ENCODE measurements around the gene GALNTL6.

GALNTL6 gene

DNA sequence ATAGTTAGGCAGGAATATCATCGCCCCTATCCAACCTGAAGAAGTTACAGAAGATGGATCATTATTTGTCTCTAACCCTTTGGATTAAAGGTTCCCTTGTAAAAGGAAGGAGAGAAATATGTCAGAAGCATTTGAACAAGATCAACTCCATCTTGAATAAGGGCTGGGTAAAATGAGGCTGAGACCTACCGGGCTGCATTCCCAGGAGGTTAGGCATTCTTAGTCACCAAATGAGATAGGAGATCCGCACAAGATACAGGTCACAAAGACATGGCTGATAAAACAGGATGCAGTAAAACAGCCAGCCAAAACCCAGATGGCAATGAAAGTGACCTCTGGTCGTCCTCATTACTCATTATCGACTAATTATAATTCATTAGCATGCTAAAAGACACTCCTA is 148.9 kb downstream of the GALNTL6 start:
- no peak overlapping the region for H3K9ac ChIP-seq (ENCODE audit: low read length)
- no peaks in the 10 kb centered on the region for H3K9me3 ChIP-seq (ENCODE audit: insufficient read depth, low read length)
- no peaks in the 10 kb centered on the region for H3F3A ChIP-seq (ENCODE audit: insufficient read depth)
- no peaks in the 10 kb centered on the region for H3K36me3 ChIP-seq (ENCODE audit: low read length)
- no peak overlapping the region for H3K4me3 ChIP-seq (ENCODE audit: insufficient read depth, low read length, poor library complexity, severe bottlenecking)
- H3K27ac ChIP-seq (ENCODE audit: low read depth, low read length) = no peak overlapping the region
- H2AFZ ChIP-seq (ENCODE audit: low read depth, low read length, severe bottlenecking) = no peak overlapping the region
- H3K4me2 ChIP-seq (ENCODE audit: low read depth, low read length, poor library complexity, severe bottlenecking) = no peak overlapping the region
- no peaks in the 10 kb centered on the region for H4K20me1 ChIP-seq (ENCODE audit: low read depth, low read length)
- no peak for TF ChIP-seq EZH2phosphoT487 (conservative IDR thresholded peaks at IDR 0.05; ENCODE audit: low read length)
- TF ChIP-seq, protein P1, sequence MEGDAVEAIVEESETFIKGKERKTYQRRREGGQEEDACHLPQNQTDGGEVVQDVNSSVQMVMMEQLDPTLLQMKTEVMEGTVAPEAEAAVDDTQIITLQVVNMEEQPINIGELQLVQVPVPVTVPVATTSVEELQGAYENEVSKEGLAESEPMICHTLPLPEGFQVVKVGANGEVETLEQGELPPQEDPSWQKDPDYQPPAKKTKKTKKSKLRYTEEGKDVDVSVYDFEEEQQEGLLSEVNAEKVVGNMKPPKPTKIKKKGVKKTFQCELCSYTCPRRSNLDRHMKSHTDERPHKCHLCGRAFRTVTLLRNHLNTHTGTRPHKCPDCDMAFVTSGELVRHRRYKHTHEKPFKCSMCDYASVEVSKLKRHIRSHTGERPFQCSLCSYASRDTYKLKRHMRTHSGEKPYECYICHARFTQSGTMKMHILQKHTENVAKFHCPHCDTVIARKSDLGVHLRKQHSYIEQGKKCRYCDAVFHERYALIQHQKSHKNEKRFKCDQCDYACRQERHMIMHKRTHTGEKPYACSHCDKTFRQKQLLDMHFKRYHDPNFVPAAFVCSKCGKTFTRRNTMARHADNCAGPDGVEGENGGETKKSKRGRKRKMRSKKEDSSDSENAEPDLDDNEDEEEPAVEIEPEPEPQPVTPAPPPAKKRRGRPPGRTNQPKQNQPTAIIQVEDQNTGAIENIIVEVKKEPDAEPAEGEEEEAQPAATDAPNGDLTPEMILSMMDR (IDR thresholded peaks at IDR 0.05; ENCODE audit: insufficient read depth, low read length, poor library complexity, severe bottlenecking) = no peak
- H3K27me3 ChIP-seq (ENCODE audit: low read length) = no peaks in the 10 kb centered on the region
- no peaks in the 10 kb centered on the region for H3K9me2 ChIP-seq (replicated peaks; ENCODE audit: insufficient read depth, low read length)
- H3K79me2 ChIP-seq (ENCODE audit: insufficient read depth, low read length) = no peaks in the 10 kb centered on the region

DNA sequence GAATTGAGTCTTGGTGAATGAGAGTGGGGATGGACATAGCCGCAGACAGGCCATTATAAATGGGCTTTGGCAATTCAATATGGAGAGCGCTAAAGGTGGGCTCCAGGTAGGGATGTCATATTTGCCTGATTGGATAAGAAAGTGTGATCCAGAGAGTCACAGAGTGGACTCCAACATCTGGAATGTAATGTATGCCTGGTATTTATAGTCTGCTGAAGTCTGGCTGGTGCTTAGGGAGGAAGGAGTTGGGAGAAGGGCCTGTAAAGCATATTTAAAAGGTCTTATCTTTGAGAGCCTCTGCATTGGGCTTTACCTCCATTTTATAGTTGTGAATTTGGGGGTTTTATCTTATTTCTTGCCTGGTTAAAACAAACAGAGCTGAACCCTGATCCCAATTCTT is 153.2 kb downstream of the GALNTL6 start:
- no peak for TF ChIP-seq EZH2phosphoT487 (conservative IDR thresholded peaks at IDR 0.05; ENCODE audit: low read length)
- TF ChIP-seq, protein P1 (IDR thresholded peaks at IDR 0.05; ENCODE audit: insufficient read depth, low read length, poor library complexity, severe bottlenecking) = no peak

DNA sequence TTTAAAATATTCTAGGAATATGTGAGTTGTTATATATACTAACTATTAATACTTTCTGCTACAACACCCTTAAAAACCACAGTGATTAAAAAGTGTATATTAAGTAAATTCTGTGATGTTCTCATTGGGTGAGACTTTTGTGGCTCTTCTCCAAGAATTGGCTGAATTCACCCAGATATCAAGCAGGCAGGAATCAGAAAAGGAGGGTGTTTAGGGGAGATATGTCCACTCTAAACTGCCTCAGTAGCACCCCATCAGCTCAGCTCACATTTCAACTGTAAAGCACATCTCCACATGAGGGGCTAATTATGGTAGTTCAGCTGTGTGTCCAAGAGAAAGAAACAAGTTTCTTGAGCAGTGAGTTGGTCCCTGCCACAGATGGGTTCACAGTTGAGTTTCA is 165.0 kb downstream of the GALNTL6 start:
- no peak overlapping the region for H3K9ac ChIP-seq (ENCODE audit: low read length)
- H3K4me2 ChIP-seq (ENCODE audit: low read depth, low read length, poor library complexity, severe bottlenecking) = no peak overlapping the region
- H3F3A ChIP-seq (ENCODE audit: insufficient read depth) = no peaks in the 10 kb centered on the region
- H3K27me3 ChIP-seq (ENCODE audit: low read length) = no peaks in the 10 kb centered on the region
- no peak overlapping the region for H2AFZ ChIP-seq (ENCODE audit: low read depth, low read length, severe bottlenecking)
- H3K9me3 ChIP-seq (ENCODE audit: insufficient read depth, low read length) = no peaks in the 10 kb centered on the region
- no peaks in the 10 kb centered on the region for H3K9me2 ChIP-seq (replicated peaks; ENCODE audit: insufficient read depth, low read length)
- H3K27ac ChIP-seq (ENCODE audit: low read depth, low read length) = no peak overlapping the region
- TF ChIP-seq, protein P1 (IDR thresholded peaks at IDR 0.05; ENCODE audit: insufficient read depth, low read length, poor library complexity, severe bottlenecking) = no peak
- no peak for TF ChIP-seq EZH2phosphoT487 (conservative IDR thresholded peaks at IDR 0.05; ENCODE audit: low read length)
- H3K79me2 ChIP-seq (ENCODE audit: insufficient read depth, low read length) = no peaks in the 10 kb centered on the region
- H4K20me1 ChIP-seq (ENCODE audit: low read depth, low read length) = no peaks in the 10 kb centered on the region
- H3K36me3 ChIP-seq (ENCODE audit: low read length) = no peaks in the 10 kb centered on the region
- H3K4me3 ChIP-seq (ENCODE audit: insufficient read depth, low read length, poor library complexity, severe bottlenecking) = no peak overlapping the region

More for the DNA sequence above, 153.2 kb downstream of the GALNTL6 start:
- Histone ChIP-seq H3K27me3 (ENCODE audit: low read length) (no peaks in the 10 kb centered on the region), H3K36me3 (ENCODE audit: low read length) (no peaks in the 10 kb centered on the region), H3K27ac (ENCODE audit: low read depth, low read length) (no peak overlapping the region), H3K79me2 (ENCODE audit: insufficient read depth, low read length) (no peaks in the 10 kb centered on the region), H3K9me3 (ENCODE audit: insufficient read depth, low read length) (no peaks in the 10 kb centered on the region), H3K4me2 (ENCODE audit: low read depth, low read length, poor library complexity, severe bottlenecking) (no peak overlapping the region), H3K9me2 (replicated peaks; ENCODE audit: insufficient read depth, low read length) (no peaks in the 10 kb centered on the region), H3K9ac (ENCODE audit: low read length) (no peak overlapping the region), H3F3A (ENCODE audit: insufficient read depth) (no peaks in the 10 kb centered on the region), H2AFZ (ENCODE audit: low read depth, low read length, severe bottlenecking) (no peak overlapping the region), H3K4me3 (ENCODE audit: insufficient read depth, low read length, poor library complexity, severe bottlenecking) (no peak overlapping the region), H4K20me1 (ENCODE audit: low read depth, low read length) (no peaks in the 10 kb centered on the region)
